Neural crest cell (in vitro differentiated cells): Measurements from ENCODE around the gene UBE2J2. TPM values are rescaled to one million over a fixed set of nuclear protein-coding genes. Genes with fewer than 3 reads are reported as not detected.

ENCODE experiments used
- DNase-seq: peaks from one replicate; pipeline ENCODE4 v3.0.0; 2021; ENCODE audit warnings: low read depth, mixed read lengths, low spot score
- H3K27ac Mint-ChIP-seq: one replicate; pipeline ENCODE4 v1.8.0; 2021; ENCODE audit warnings: mild to moderate bottlenecking, mixed read lengths; ENCODE audit not compliant: unreplicated experiment
- H3K27me3 Mint-ChIP-seq: 2 replicates; pipeline ENCODE4 v1.8.0; 2021; ENCODE audit warnings: low read depth, mild to moderate bottlenecking, mixed read lengths
- H3K36me3 Mint-ChIP-seq: 2 replicates; pipeline ENCODE4 v1.8.0; 2021; ENCODE audit warnings: low read depth, mild to moderate bottlenecking, mixed read lengths
- H3K4me1 Mint-ChIP-seq: 2 replicates; pipeline ENCODE4 v1.8.0; 2021; ENCODE audit warnings: mixed read lengths
- H3K4me3 Mint-ChIP-seq: one replicate; pipeline ENCODE4 v1.8.0; 2021; ENCODE audit warnings: mild to moderate bottlenecking, mixed read lengths
- H3K9me3 Mint-ChIP-seq: 2 replicates; pipeline ENCODE4 v1.8.0; 2021; ENCODE audit warnings: mixed read lengths
- CTCF ChIP-seq: fragments of 200-600 bp; sonication (generic); conservative IDR thresholded peaks from 2 replicates; pipeline ENCODE4 v1.5.0; 2021; ENCODE audit warnings: antibody characterized with exemption, mild to moderate bottlenecking
- total RNA-seq: library from RNA; stranded (reverse); gene quantifications from 2 replicates; pipeline ENCODE4 v1.2.1, GENCODE V29; 2021

UBE2J2 gene
- total RNA-seq, 1 donor from 2014 or later: 80.8 TPM

GRCh38 chr1:1239614-1240347 is 33.9 kb downstream of the UBE2J2 start:
- Mint-ChIP-seq H3K36me3 (no peaks in the 10 kb centered on the region), H3K27ac (no peak overlapping the region), H3K9me3 (no peaks in the 10 kb centered on the region), H3K4me1 (peaks cover under 1% of the 10 kb centered on the region), H3K27me3 (peaks cover 4% of the 10 kb centered on the region), H3K4me3 (no peak overlapping the region)
- peak; percentile 52 for DNase-seq
- TF ChIP-seq CTCF: no peak

- H3K4me1 Mint-ChIP-seq: peaks cover 5% of the 10 kb centered on the region
- peaks cover 3% of the 10 kb centered on the region for H3K36me3 Mint-ChIP-seq
- H3K9me3 Mint-ChIP-seq: no peaks in the 10 kb centered on the region
- TF ChIP-seq CTCF: no peak
- peak overlapping the region; percentile 67 for H3K4me3 Mint-ChIP-seq
- H3K27me3 Mint-ChIP-seq: peaks cover 4% of the 10 kb centered on the region
- H3K27ac Mint-ChIP-seq: no peak overlapping the region
- no peak for DNase-seq
Observed at GRCh38 chr1:1239227-1239613, 34.4 kb downstream of the UBE2J2 start.

GRCh38 chr1:1238702-1239178 is 34.9 kb downstream of the UBE2J2 start:
- peaks cover 4% of the 10 kb centered on the region for H3K27me3 Mint-ChIP-seq
- TF ChIP-seq CTCF: no peak
- peak overlapping the region; percentile 67 for H3K4me3 Mint-ChIP-seq
- H3K36me3 Mint-ChIP-seq: peaks cover 6% of the 10 kb centered on the region
- DNase-seq: no peak
- no peak overlapping the region for H3K27ac Mint-ChIP-seq
- peaks cover 10% of the 10 kb centered on the region for H3K4me1 Mint-ChIP-seq
- no peaks in the 10 kb centered on the region for H3K9me3 Mint-ChIP-seq

- no peak overlapping the region for H3K27ac Mint-ChIP-seq
- DNase-seq: no peak
- peaks cover 4% of the 10 kb centered on the region for H3K27me3 Mint-ChIP-seq
Observed at GRCh38 chr1:1237874-1238701, 35.6 kb downstream of the UBE2J2 start.

More at GRCh38 chr1:1237874-1238701, 35.6 kb downstream of the UBE2J2 start:
- Mint-ChIP-seq H3K4me3 (no peak overlapping the region), H3K4me1 (peaks cover 15% of the 10 kb centered on the region), H3K36me3 (peaks cover 11% of the 10 kb centered on the region), H3K9me3 (peaks cover 2% of the 10 kb centered on the region)
- no peak for TF ChIP-seq CTCF
